K562 (cell line): ENCODE measurements around the gene CDK14. TPM values are rescaled to one million over a fixed set of nuclear protein-coding genes. Genes with fewer than 3 reads are reported as not detected.

Experiments
- BACH1 ChIP-seq: fragments of 200-800 bp; sonication (Bioruptor generic); IDR thresholded peaks from 2 replicates; pipeline ENCODE4 v1.6.1; 2016; ENCODE audit warnings: missing genetic modification characterization, missing compliant biosample characterization
- NONO ChIP-seq, 2 experiments: fragments of 200-400 bp in 1 of 2; fragments of 450-650 bp in 1 of 2; formaldehyde crosslinking in 1 of 2; IDR thresholded peaks; 2 replicates each; pipeline ENCODE4 v1.6.1; 2017; ENCODE audit warnings: low read depth in 2 of 2, mild to moderate bottlenecking in 2 of 2, moderate library complexity in 2 of 2, low read length in 1 of 2
- PHB2 ChIP-seq: fragments of 450-650 bp; IDR thresholded peaks from 2 replicates; pipeline ENCODE4 v1.6.1; 2017; ENCODE audit warnings: low read depth
- PTBP1 ChIP-seq: fragments of 200-400 bp; formaldehyde crosslinking; IDR thresholded peaks from 2 replicates; pipeline ENCODE4 v1.6.1; 2017; ENCODE audit warnings: low read depth, low read length
- STAT5B ChIP-seq: fragments of 250-450 bp; sonication (Bioruptor Pico); IDR thresholded peaks from 2 replicates; pipeline ENCODE4 v1.8.0; 2021; ENCODE audit warnings: mild to moderate bottlenecking, inconsistent platforms
- ZNF407 ChIP-seq: fragments of 450-650 bp; IDR thresholded peaks from 2 replicates; pipeline ENCODE4 v1.6.1; 2016; ENCODE audit warnings: low read depth
- polyA plus RNA-seq, 8 experiments: library from polyadenylated mRNA; depleted of rRNA in 4 of 8; stranded (reverse) in 5 of 8; unstranded in 3 of 8; fragments of >200 nt; fragmentation: Nextera tagmentation in 2 of 8; fragmentation: Illumina TruSeq in 1 of 8; extraction: Ambion mirVana in 2 of 8; extraction: Trizol in 1 of 8; gene quantifications; 2 replicates each; pipeline versions ENCODE4 v1.2.1 to v1.2.3, GENCODE V29; 2011 to 2014; ENCODE audit warnings: inconsistent platforms in 1 of 8, missing spikeins in 1 of 8
- total RNA-seq, 7 experiments: library from RNA; depleted of rRNA in 6 of 7; stranded (reverse); fragments of >200 nt in 6 of 7; fragmentation: Illumina TruSeq in 2 of 7; extraction: Trizol in 2 of 7; gene quantifications; 2 replicates each; pipeline versions ENCODE4 v1.2.1 to v1.2.3, GENCODE V29; 2011 to 2021; ENCODE audit warnings: low replicate concordance in 1 of 7
- TF ChIP-seq, protein P1 (sequence below): sonication (generic); formaldehyde crosslinking; IDR thresholded peaks from 2 replicates; pipeline ENCODE4 v1.8.0; 2022; ENCODE audit warnings: mild to moderate bottlenecking, missing genetic modification reagents, borderline replicate concordance
- TF ChIP-seq, protein P2 (sequence below): fragments of 450-650 bp; IDR thresholded peaks from 2 replicates; pipeline ENCODE4 v1.6.1; 2017; ENCODE audit warnings: antibody characterized with exemption

The CDK14 gene
- total and polyA plus RNA-seq, 9 of the 15 experiments (the other 6 are each of a cell fraction or from before 2014, with no cell fraction given) = 0.03 to 0.91 (median 0.16) TPM

DNA sequence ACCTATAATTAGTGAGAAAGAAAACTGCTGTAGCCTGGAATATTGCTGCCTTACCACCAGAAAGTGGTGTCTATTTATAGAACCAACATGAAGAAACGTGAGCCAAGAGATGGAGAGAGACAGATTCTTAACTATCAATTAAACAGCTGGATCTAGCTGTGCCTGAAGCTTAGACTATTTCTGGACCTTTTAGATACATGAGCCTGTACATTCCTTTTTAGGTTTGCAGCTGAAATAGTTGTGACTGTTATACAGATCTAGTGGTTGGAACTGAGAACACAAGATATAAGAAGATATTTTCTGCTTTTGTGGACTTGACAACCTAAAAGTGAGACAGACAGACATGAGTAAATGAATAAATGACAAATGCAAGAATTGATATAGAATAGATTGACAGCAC is 73.4 kb downstream of the CDK14 start (continued):
- TF ChIP-seq STAT5B (no peak), ZNF407 (no peak), NONO (IDR thresholded peaks at IDR 0.05; ENCODE audit: low read depth in 2 of 2, low read length in 1 of 2) (no peak), BACH1 (tag) (no peak), PTBP1 (no peak), PHB2 (no peak)
- TF ChIP-seq, protein P1, sequence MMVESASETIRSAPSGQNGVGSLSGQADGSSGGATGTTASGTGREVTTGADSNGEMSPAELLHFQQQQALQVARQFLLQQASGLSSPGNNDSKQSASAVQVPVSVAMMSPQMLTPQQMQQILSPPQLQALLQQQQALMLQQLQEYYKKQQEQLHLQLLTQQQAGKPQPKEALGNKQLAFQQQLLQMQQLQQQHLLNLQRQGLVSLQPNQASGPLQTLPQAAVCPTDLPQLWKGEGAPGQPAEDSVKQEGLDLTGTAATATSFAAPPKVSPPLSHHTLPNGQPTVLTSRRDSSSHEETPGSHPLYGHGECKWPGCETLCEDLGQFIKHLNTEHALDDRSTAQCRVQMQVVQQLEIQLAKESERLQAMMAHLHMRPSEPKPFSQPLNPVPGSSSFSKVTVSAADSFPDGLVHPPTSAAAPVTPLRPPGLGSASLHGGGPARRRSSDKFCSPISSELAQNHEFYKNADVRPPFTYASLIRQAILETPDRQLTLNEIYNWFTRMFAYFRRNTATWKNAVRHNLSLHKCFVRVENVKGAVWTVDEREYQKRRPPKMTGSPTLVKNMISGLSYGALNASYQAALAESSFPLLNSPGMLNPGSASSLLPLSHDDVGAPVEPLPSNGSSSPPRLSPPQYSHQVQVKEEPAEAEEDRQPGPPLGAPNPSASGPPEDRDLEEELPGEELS (CRISPR knock-in tag) = no peak
- TF ChIP-seq, protein P2, sequence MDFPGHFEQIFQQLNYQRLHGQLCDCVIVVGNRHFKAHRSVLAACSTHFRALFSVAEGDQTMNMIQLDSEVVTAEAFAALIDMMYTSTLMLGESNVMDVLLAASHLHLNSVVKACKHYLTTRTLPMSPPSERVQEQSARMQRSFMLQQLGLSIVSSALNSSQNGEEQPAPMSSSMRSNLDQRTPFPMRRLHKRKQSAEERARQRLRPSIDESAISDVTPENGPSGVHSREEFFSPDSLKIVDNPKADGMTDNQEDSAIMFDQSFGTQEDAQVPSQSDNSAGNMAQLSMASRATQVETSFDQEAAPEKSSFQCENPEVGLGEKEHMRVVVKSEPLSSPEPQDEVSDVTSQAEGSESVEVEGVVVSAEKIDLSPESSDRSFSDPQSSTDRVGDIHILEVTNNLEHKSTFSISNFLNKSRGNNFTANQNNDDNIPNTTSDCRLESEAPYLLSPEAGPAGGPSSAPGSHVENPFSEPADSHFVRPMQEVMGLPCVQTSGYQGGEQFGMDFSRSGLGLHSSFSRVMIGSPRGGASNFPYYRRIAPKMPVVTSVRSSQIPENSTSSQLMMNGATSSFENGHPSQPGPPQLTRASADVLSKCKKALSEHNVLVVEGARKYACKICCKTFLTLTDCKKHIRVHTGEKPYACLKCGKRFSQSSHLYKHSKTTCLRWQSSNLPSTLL = no peak
